ENCODE measurements around the gene SLC4A1AP.
"Not testable (repeated sequence)": the region's sequence is repeated elsewhere in the genome, so short reads cannot be mapped to it uniquely, and the experiment has no call there.

DNA sequence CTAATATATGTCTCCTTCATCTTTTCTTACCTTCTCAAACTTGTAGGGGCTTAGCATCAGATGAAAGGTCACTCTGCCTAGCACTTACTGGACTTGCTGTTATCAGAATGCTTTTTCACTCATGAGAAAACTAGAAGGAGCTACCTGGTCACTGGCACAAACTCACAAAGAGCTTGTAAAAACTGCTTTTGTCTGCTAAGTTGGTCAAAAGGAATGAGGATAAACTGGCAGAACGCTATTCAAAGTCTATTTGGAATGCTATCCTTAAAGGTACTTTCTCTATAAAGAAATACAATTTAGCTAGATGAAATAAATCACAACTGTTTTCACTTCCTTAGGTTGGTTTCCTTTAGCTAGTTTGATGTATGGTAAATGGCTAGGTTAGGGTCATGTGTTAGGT is 37.4 kb upstream of the SLC4A1AP start:
- TF ChIP-seq, protein P1, sequence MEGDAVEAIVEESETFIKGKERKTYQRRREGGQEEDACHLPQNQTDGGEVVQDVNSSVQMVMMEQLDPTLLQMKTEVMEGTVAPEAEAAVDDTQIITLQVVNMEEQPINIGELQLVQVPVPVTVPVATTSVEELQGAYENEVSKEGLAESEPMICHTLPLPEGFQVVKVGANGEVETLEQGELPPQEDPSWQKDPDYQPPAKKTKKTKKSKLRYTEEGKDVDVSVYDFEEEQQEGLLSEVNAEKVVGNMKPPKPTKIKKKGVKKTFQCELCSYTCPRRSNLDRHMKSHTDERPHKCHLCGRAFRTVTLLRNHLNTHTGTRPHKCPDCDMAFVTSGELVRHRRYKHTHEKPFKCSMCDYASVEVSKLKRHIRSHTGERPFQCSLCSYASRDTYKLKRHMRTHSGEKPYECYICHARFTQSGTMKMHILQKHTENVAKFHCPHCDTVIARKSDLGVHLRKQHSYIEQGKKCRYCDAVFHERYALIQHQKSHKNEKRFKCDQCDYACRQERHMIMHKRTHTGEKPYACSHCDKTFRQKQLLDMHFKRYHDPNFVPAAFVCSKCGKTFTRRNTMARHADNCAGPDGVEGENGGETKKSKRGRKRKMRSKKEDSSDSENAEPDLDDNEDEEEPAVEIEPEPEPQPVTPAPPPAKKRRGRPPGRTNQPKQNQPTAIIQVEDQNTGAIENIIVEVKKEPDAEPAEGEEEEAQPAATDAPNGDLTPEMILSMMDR (IDR thresholded peaks at IDR 0.05; ENCODE audit: insufficient read depth, low read depth, low read length), result not testable (repeated sequence)
- TF ChIP-seq EZH2 (IDR thresholded peaks at IDR 0.05; ENCODE audit: insufficient read depth, low read length), result not testable (repeated sequence)

Data from astrocyte (in vitro differentiated cells and primary cell).